ENCODE data around the gene C22orf15. TPM values are rescaled to one million over a fixed set of nuclear protein-coding genes. Genes with fewer than 3 reads are reported as not detected.
A peak's percentile ranks its signal among the peaks of the same experiment; 100 is the strongest.

The C22orf15 gene
- total RNA-seq, 3 donors from 2014 or later = 0.44 TPM; not detected in 2

GRCh38 chr22:23789121-23789520, 26.3 kb downstream of the C22orf15 start:
- H3K9me3 ChIP-seq = no peaks in the 10 kb centered on the region
- no peaks in the 10 kb centered on the region for H3K36me3 ChIP-seq (ENCODE audit: low read depth)
- peaks cover 21% of the 10 kb centered on the region for H3K4me1 ChIP-seq (ENCODE audit: low read depth)
- ATAC-seq (no peak), DNase-seq (no peak)
- TF ChIP-seq CTCF (IDR thresholded peaks at IDR 0.05) = no peak
- no peak overlapping the region for H3K4me3 ChIP-seq
- intact Hi-C loops (cut with DNase I, micrococcal nuclease) = no loop called here

DNA sequence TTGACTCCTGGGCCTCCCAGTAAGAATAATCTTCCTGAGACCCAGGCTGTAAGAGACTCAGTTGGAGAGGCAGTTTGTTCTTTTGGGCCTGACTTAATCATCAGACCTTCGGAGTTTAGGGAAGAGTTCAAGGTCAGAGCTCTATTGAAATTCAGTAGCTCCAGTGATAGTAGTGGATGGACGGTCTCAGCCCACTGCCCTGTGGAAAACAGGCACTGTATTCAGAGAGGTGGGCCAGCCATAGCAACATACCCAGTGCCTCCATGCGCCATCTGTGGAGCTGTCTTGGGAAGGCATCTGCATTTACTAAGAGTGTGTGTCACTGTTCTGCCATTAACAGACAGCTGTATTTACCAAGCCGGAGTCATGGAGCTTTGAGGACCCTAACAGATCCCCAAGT, 26.8 kb downstream of the C22orf15 start:
- peak in 1 of 3 donors; percentile 6 for DNase-seq
- ATAC-seq = no peak

DNA sequence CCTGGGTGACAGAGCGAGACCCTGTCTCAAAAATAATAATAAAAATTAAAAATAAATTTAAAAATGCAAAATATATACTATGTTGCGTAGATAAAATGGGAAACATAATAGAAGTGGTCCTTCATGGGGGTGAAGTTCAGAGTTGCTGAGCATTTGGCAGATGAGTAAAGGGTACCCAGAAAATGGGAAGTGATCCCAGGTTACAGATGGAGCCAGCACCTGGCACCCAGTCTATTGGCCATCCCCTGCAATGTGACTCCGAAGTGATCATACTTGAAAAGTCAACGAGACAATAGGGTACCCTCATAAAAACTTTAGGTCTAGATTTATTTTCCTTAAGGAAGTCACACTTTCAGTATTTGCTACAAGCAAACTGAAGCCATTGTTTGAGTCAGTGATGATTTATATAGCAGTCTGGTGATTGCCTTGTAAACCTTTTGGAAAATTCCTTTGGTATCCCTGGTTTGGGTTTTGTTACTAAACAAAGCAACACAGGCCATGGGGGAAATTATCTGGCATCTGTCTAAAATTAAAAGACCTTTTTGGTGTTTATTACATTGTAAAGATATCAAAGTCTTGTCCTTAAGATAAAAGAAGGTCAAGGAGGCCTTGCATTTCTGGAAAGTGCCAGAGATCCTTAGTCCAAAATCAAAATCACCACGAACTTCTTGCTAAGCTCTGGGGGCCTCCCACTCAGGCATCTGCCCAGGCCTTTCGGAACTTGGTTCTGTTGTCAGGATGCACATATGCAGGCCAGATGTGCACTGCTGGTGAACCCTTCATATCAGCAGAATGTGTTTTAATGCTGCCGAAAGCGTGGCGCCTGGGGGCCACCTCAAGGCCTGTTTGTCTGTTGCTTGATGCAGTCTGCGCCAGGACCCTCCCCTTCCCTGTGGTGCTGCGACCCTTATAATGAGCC, 28.3 kb downstream of the C22orf15 start:
- intact Hi-C loops (cut with DNase I, micrococcal nuclease) = no loop called here
- TF ChIP-seq CTCF (IDR thresholded peaks at IDR 0.05) = no peak
- H3K4me1 ChIP-seq (ENCODE audit: low read depth) = peaks cover 13% of the 10 kb centered on the region
- no peaks in the 10 kb centered on the region for H3K9me3 ChIP-seq
- ATAC-seq (no peak), DNase-seq (peak in 2 of 3 donors; percentile 7 to 34)
- H3K4me3 ChIP-seq = no peak overlapping the region
- H3K36me3 ChIP-seq (ENCODE audit: low read depth) = peaks cover 5% of the 10 kb centered on the region

More for the DNA sequence above, 26.8 kb downstream of the C22orf15 start:
- Histone ChIP-seq H3K4me3 (no peak overlapping the region), H3K36me3 (ENCODE audit: low read depth) (no peaks in the 10 kb centered on the region), H3K4me1 (ENCODE audit: low read depth) (peaks cover 15% of the 10 kb centered on the region), H3K9me3 (no peaks in the 10 kb centered on the region)
- intact Hi-C loops (cut with DNase I, micrococcal nuclease) = no loop called here
- no peak for TF ChIP-seq CTCF (IDR thresholded peaks at IDR 0.05)

DNA sequence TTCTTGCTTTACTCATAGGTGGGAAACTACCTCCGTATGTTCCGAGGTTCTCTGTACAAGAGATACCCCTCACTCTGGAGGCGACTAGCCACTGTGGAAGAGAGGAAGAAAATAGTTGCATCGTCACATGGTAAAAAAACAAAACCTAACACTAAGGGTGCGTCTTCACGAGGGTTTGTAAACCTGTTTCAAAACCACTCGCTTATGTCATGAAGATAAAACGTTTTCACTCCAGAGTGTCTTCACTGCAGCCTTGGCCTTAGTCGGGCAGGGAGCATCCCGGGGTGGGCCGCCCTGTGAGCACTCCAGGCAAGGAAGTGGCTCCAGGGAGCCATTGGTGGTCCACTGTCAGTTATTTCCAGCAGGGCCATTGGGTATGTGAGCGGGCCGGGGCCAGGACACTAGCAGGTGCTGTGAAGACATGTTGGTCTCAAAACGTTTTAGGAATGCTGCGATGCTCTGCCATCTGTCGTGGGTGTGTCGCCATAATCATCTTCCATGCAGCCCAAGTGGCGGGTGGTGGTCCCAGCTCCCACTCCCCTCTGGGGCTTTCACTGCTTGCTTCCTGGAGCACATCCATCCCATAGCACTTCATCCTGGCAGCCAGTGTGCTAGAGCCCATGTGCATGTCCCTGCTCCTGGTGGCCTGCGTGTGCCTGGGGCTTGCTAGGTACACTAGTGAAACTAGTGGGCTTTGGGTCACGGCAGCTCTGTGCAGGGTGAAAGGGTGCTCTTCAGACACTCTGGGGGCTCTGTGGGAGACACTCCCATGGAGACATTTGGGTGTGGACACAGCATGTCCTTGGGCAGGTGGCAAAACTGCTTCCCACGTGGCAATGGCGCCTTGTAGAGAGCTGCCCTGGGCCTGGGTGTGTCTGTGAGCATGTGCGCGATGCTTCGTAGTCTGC, 29.2 kb downstream of the C22orf15 start:
- Histone ChIP-seq H3K4me3 (no peak overlapping the region), H3K36me3 (ENCODE audit: low read depth) (peaks cover 11% of the 10 kb centered on the region), H3K9me3 (no peaks in the 10 kb centered on the region), H3K4me1 (ENCODE audit: low read depth) (peaks cover 9% of the 10 kb centered on the region)
- intact Hi-C loops (cut with DNase I, micrococcal nuclease) = no loop called here
- DNase-seq (peak in 2 of 3 donors; percentile 23 to 45), ATAC-seq (peak; percentile 46)
- no peak for TF ChIP-seq CTCF (IDR thresholded peaks at IDR 0.05)

- TF ChIP-seq CTCF (IDR thresholded peaks at IDR 0.05) = no peak
Measured at GRCh38 chr22:23793326-23793725, 30.5 kb downstream of the C22orf15 start.

More at GRCh38 chr22:23793326-23793725, 30.5 kb downstream of the C22orf15 start:
- Histone ChIP-seq H3K9me3 (no peaks in the 10 kb centered on the region), H3K4me1 (ENCODE audit: low read depth) (peaks cover 3% of the 10 kb centered on the region), H3K4me3 (no peak overlapping the region), H3K36me3 (ENCODE audit: low read depth) (peaks cover 11% of the 10 kb centered on the region)
- ATAC-seq = no peak
- DNase-seq = peak in 1 of 3 donors; percentile 6
- intact Hi-C loops (cut with DNase I, micrococcal nuclease) = no loop called here

Data from mucosa of descending colon (tissue), 3 donors.